Sciatic nerve (tissue), 2 donors: ENCODE data around the gene PARD3B. TPM values are rescaled to one million over a fixed set of nuclear protein-coding genes. Genes with fewer than 3 reads are reported as not detected.

Experiments used
- ATAC-seq: fragments of 200-7000 bp; cut with Tn5 transposase; one replicate; pipeline ENCODE4 v1.9.1; 2020; ENCODE audit warnings: mild to moderate bottlenecking, moderate library complexity
- DNase-seq: peaks from one replicate; pipeline ENCODE4 v3.0.0-alpha.2; 2020; ENCODE audit warnings: low spot score
- intact Hi-C: fragments of 100-400 bp; cut with DNase I; formaldehyde crosslinking; loops from one replicate; pipeline ENCODE4 v1.14.2; 2022
- total RNA-seq: library from RNA; stranded (reverse); fragmentation: NEBNext Ultra II Directional; extraction: Animal tissue kit (Norgen Biotek cat#: 25700); gene quantifications from one replicate; pipeline ENCODE4 v1.2.1, GENCODE V29; 2021
- donor health status: DM: no; HTN: no; CAD: no.
- donor health status: DM: no; HTN: no; CAD: no.

PARD3B gene
- total RNA-seq, 1 donor from 2014 or later = 100 TPM

DNA sequence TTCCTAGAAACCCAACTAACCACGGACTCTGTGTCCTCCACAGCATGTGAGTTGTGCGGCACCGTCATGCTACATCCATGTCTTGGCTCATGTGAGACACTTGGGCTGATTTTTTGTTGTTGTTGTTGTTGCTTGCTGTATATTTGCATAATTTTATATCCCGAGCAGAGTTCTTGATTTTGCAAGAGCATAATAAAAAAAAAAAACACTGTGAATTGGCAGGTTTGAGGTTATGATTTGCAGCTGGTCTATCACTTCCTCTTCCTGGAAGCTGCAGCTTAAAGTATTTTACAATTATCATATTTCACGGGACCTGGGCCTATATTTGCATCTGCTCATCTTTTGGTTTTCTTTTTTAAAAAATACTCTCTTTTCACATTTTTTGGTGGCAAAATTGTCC lies 994.8 kb downstream of the PARD3B start:
- DNase-seq (no peak), ATAC-seq (no peak)
- intact Hi-C loops = no loop called here

DNA sequence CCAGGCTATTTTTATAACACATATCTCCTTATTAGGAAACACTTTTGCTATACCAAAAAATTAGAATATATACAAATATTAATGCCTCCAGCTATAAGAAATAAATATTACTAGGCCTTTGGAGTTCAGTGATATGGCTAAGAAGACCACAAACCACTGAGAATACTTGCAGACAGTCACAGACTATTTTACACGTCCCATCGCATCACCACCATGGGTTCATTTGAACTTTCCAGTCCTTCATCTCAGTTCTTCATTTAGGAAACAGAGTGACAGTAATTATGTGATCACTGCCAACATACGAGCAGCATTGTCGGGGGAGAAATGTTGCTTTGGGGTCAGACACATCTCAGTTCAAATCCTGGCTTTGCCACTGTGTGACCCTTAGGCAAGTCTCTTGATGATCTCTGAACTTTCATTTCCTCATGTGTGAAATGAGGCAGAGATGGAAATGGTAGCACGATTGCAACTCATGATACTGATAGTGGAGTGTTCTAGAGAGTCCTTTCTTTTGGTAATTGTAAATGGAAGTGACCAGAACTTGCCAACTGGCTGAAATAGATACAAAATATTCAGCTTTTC lies 998.1 kb downstream of the PARD3B start:
- DNase-seq (no peak), ATAC-seq (no peak)
- intact Hi-C loops = no loop called here

DNA sequence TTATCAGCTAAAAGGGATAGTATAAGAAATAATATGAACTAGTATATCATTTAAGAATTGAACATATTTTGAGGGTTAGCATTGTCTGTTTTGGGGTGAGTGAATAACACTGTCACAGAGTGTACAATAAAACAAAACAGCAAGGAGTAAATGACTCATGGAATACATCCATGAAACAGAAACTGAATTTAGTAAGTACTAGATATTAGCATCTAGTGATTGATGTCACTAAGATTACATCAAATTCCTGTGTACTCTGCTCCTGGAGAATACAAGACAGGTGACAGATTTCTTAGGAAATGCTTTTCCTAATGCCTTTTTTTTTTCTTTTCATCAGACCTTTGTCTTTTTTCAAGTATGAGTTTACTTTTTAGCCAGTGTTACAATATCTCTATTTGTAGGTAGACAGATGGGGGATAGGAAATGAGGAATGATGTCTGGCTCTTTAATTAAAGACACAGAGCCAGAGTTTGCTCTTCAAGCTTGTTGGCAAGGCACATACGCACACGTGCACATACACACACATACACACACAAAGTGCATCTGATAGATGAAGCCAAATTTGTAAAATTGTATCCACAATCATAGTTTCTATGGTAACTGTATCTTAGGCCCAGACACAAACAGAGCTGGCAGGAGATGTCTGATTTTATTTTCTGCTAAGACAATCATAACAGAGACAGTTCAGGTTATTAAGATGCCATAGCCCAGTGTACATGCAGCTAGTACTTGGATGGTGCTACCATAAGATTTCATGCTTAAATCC lies 998.8 kb downstream of the PARD3B start:
- ATAC-seq (no peak), DNase-seq (no peak)
- intact Hi-C loops = no loop called here

DNA sequence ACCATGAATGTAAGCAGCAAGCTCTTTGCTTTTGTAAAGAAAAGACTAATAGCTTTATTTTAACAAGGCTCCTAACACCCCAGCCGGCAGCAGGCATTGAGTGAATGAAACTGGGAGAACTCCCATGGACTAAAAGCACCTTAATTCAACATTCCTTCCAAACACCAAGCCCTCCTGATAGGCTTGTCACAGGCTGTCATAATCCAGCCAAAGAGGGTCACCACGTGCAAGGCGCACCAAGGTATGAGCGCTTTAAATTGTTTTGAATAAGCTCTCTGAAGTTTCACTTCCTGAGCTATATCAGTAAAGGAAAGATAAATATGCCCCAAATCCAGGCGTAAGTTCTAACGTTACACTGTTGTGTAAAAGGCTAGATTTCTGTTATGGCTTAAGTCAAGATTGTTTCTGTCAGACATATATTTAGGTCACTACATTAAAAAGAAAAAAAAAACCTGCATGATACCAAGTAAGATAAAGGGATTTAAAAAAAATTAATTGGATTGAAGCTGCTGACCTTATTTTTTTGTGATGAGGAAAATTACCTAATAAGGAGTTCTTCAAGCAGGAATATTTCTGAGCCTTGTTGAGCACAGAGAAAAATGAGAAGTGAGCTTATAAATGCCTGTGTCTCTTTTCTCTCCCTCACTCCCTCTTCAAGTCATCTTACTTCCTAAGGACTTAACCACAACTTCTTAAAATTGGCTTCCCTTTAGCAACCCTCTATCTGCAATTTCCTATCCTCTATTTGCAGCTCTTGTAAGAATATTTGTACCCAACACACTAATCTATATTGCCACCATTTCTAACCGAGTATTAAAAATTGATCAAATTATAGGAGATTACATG lies 1000.9 kb downstream of the PARD3B start:
- ATAC-seq (no peak), DNase-seq (no peak)
- intact Hi-C loops = no loop called here

DNA sequence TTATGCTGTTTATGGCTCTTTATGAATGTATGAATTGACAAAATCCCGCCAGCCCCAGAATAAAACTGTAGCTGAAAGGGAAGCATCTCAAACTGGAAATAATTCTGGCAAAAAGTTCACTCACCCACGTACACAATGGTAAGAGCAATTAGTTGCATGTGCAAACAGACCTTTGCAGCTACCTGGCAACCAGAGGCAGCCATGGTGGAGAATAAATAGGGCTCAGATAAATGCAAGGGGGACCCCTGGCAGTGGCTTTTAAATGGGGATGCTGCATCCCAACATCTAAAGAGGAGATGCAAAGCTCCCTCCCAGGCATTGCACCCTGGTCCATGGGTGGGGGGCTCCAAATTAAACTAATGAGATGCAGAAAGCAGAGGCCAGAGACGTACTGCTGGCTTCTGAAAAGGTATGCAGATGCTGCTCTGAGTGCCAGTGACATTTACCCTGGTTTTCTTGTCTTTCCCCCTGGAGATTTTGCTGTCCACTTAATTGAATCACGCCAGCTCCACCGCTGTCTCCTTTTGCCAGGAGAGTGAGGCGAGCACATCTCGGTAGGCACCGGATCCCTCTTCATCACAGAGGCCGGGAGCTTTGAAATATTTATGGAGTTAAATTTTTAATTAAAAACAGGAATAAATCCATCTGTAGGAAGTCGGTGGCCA lies 1010.4 kb downstream of the PARD3B start:
- DNase-seq (no peak), ATAC-seq (no peak)
- intact Hi-C loops = no loop called here

DNA sequence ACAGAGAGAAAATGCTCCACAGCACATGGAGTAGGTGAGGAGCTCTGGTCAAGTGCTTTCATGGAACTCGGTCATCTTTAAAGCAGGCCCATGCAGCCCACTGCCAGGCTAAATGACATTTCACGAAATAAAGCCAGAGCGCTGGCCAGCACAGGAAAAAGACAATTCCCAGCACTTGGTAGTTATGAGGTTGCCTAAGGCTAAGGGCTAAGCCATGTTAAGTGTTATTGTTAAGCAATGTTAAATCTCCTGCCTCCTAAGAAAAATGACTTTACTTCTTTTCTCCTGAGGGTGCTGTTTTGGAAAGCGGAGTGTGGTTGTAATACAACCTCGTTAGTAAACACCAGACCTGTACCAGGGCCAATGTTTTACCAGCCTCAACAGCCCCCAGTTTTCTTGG lies 1011.1 kb downstream of the PARD3B start:
- intact Hi-C loops = no loop called here
- ATAC-seq = peak; percentile 63
- DNase-seq = no peak

DNA sequence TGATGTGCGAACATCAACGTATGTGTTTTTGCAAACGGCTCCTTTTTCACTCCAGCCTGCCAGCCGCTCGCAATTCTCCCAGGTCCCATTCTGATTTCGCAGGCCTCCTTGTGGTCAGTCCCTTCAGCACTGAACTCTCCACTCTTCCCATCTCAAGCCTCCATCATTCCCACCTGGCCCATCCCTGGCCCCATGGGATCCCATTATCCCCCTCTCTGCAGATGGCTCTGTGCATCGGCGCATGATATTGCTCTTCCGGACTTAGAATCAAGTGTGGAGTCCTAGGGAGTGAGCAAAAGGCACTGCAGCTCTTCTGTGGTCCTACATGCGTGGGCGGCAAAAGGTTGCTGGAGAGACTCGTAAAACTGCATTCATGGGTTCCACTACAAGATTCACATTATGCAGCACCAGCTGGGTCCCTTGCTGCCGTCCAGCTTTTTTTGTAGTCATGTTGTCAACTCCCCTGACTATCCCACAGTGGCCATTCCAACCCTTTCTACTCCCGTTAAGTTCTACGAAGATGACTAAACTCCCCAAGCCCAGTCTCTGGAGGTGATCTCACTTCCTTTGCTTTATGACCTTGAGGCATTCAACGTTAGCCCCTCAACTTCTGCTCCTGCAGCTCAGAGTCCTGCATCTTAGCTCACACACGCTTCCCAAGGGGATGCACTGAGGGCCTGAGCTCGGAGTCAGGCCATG lies 1011.7 kb downstream of the PARD3B start:
- ATAC-seq (peak; percentile 51), DNase-seq (no peak)
- intact Hi-C loops = no loop called here

DNA sequence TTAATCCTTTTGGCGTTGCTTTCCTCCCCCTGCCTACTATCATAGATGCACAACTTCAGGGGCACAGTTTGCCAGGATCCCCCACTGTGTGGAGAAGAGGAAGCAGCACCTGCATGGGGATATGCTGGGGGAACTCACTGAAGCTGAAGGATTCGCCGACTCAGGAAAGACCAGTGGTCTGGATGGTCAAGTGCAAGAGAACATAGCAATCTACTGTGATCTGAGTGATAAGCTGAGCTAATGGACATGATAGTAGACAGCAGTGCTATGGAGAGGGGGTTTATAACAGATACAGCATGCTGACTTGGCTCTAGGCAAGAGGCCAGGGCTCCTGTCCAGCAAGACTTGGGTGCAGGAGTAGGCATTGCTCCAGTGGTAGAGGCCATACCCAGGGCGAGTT lies 1012.6 kb downstream of the PARD3B start:
- intact Hi-C loops = no loop called here
- no peak for DNase-seq
- no peak for ATAC-seq

DNA sequence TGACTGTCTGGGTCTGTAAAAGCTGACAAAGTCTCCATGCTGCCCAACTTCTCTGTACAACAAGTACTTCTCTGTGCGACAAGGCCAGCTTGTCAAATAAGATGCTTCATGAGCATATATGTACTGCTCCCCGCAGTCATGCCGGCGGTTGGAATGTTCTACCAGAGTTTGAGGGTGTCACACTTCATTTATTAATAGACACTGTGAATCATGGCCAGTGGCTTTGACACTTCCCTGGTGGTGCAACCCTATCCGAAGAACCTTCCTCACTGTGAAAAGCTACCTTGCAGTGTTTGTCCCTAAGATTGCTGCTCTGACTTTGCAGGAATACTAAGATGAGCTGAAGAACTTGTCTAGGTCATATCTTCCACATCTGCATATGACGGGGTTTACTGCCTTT lies 1016.2 kb downstream of the PARD3B start:
- ATAC-seq = no peak
- DNase-seq = no peak
- intact Hi-C loops = no loop called here

DNA sequence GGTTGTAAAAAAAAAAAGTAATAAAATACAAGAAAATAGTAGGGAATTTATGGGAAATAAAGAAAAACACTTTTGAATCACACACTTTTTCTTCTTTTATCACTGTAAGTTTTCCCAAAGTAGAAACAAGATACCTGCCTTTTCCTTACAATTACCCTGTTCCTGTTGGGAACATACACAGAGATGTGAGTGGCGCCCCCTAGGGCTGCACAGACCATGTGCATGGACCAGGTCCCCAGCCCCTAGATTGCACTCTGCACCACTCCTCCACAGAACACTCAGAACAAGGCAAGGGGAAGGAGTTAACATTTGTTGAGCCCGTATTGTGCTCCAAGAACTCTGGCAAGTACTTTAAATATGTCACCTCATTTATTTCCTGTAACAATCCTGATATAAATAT lies 1018.4 kb downstream of the PARD3B start:
- intact Hi-C loops = no loop called here
- ATAC-seq = no peak
- DNase-seq = no peak

DNA sequence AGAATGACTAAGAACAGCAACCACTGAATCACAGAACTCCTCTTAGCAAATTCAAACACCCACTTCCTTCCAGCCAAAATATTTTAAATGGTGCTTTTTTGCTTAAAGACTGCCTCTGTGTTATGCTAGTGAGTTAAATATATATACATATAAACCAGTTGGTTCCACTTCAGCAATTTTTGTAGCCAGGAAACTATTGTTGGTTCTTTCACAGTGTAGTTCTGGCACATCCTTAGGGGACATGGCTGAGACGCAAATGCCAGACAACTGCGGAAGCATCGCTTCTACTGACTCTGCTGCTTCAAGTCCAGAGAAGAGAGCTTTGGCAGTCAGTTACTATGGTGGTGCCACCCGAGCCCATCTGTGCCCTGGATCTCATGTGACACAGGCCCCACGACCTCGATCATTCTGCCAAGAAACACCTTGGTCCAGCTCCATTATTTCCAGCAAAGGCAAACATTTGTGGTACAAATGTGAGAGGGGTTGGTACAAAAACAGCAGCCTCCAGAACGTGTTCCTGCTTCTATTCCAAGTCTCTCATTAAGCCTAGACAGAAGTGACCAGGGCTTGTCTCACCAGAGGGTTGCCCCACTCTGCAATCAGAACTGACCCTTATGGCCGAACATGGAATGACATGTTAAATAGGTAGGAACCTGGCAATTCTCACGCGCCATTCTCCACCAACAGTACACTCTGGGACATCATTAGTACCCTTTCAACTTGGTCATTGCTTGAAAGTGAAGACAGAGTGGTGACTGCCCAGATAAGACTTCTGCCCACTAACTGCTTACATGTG lies 1019.3 kb downstream of the PARD3B start:
- DNase-seq (no peak), ATAC-seq (no peak)
- intact Hi-C loops = no loop called here

DNA sequence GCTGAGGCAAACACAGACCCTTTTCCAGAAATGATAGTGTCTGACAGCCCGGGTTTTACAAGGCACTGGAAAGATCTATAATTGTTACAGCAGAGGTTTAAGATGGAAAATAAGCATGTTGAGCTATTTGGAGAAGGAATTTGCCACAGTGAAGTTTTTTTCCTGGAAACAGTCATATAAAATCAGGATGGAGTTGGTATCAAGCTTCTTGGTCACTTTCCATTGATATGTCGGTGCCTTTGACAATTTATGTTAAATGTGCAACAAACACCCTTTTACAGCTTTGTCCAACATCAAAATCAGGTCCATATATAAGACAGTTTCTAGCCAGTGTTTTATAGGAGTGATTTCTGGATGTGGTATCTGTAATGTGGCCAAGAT lies 1019.9 kb downstream of the PARD3B start:
- intact Hi-C loops = no loop called here
- DNase-seq = no peak
- no peak for ATAC-seq

DNA sequence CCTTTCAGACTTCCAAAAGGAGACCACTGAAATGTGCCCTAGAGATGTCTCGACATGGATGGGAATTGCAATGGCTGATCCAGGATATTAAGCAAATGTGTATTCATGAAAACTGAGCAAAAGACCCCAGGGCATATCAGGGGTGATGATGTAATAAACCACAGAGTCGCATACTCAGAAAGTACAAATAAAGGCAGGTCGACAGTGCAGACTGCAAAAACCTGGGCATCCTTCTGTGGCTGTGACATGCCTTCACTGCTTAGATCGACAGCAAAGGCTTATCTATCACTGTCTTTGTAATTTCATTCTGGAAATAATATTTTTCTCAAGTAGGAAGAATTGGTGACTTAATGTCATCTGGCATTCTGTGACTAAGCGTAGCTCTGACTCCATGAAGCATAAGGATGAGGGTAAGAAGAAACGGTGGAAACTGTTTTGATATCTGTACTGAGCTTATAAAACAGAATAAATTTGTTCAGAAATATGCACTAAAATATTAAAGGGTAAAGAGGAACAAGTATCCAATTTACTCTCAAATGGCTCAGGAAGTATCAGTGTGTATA lies 1021.4 kb downstream of the PARD3B start:
- intact Hi-C loops = no loop called here
- DNase-seq (no peak), ATAC-seq (no peak)

DNA sequence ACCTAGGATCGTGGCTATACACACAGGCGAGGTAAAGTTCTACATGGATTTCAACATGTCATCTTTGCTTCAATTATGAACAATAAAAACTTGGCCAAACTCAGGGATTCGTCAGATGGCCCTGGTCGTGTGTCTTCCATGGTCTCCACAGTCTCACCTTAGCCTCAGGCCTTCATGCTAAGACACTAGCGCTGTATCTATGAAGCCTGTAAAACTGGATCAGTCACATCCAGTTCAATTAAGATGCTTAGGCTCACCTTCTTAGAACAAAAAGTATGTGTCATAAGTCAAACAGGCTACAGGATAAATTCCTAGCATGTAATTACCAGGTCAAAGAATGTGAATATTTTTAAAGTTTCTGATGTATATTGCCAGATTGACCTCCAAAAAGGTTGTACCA lies 1023.3 kb downstream of the PARD3B start:
- intact Hi-C loops = no loop called here
- ATAC-seq = no peak
- DNase-seq = no peak

DNA sequence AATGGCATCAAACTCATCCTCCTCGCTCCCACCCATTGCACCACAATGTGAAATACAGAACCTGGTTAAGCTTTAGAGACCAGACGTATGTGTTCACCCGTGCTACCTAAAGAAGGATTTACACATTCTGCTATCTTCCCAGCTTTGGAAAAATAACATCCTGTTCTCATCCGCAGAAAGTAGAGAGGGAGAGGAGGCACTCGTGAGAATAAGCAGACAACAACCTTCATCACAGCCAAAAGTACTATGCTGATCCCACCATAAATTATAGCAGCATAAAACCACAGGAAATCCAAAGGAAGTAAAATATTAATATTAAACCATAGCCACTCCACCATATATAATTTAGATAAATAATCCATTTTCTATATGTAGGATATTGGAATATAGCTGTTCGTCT lies 1025.4 kb downstream of the PARD3B start:
- DNase-seq (no peak), ATAC-seq (no peak)
- intact Hi-C loops = no loop called here

DNA sequence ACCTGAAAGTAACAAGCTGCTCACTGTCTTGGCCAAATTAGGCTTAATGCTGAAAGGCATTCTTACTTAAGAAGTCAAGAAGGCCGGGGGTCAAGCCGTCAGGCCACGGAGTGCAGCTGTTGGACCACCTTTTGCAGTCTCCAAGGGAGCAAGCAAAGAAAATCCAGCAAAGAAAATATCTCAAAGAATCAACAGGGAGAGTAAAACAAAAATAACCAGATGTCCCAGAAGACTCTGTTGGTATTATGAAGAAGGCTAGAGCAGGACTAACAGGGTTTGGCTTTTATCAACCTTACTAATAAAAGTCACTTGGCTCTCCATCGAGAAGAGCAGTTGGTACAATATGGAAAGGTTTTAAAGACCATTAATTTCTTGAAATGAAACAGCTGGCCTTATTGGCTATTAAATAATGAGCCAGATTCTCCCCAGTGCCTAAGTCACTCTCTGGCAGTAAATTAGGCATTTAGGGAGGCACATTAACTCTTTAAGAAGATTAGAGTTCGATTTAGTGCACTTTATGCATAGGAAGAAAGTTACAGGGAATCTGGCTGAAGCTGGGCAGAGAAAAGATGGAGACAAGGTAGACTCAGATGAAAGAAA lies 1026.2 kb downstream of the PARD3B start:
- DNase-seq (no peak), ATAC-seq (peak; percentile 81)
- intact Hi-C loops = no loop called here

DNA sequence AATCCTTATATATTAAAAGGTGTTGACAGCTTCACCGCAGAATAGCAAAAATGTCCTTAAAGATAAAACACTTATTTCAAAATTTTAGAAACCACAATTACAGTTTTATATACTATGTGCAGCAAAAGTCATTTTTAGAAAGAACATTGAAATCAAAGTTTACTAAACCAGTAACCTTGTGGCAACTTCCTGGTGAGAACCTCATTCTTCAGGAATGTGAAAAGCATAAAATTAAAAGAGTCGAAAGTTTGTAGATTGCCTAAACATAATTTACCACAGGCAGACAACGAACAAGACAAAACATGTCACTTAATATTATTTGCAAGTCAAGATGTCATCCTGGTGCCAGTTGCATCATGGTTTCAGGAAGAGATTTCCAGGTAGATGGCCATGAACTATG lies 1028.7 kb downstream of the PARD3B start:
- ATAC-seq (no peak), DNase-seq (no peak)
- intact Hi-C loops = no loop called here

DNA sequence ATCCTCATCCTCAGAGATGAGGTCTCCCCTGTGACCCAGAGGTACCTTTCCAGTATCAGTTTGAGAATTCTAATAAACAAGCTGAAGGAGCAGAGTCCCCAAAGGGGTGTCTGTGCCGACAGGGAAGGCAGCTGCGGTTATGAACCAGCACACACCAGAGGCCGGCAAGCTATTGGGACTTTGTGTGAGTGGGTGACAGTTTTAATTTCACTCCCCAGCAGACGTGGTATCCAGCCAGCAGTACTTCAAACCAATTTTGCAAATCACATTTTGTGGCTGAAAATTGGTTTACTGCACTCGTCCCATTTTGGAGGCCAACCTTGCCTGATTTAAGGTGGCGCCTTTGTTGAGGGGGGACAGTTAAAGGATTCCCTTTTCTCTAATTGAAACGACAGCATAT lies 1034.1 kb downstream of the PARD3B start:
- DNase-seq (no peak), ATAC-seq (no peak)
- intact Hi-C loops = no loop called here
